ENCODE data around the gene TBXAS1.
"Not testable (repeated sequence)": the region's sequence is repeated elsewhere in the genome, so short reads cannot be mapped to it uniquely, and the experiment has no call there.

TBXAS1 gene

DNA sequence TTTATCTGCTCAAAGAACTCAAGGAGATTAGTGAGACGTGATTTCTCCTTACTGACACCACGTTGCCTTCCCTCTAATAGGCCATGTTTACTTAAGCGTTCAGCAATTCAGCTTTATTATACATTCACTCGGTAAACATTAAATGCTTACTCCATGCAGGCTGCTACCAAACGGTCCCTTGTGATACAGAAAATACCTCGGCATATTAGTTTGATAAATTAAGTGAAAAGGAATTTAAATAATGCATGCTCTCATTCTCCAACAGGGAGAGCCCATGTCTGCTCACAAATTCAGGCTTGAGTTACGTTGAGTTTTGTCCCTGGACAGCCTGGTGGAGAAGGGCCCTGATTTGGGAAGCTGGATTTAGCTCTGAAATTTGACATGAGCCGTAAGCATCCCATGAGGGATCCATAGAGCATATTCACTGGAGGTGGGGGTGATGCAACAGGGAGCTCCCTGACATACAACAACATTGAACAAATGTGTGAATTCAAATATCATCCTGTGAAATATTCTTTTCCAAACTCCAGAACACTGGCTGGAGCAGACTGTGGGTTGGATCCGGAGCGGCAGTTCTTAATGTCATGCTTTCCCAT lies 86.3 kb downstream of the TBXAS1 start:
- DNase-seq (ENCODE audit: low spot score): peak; percentile 24

DNA sequence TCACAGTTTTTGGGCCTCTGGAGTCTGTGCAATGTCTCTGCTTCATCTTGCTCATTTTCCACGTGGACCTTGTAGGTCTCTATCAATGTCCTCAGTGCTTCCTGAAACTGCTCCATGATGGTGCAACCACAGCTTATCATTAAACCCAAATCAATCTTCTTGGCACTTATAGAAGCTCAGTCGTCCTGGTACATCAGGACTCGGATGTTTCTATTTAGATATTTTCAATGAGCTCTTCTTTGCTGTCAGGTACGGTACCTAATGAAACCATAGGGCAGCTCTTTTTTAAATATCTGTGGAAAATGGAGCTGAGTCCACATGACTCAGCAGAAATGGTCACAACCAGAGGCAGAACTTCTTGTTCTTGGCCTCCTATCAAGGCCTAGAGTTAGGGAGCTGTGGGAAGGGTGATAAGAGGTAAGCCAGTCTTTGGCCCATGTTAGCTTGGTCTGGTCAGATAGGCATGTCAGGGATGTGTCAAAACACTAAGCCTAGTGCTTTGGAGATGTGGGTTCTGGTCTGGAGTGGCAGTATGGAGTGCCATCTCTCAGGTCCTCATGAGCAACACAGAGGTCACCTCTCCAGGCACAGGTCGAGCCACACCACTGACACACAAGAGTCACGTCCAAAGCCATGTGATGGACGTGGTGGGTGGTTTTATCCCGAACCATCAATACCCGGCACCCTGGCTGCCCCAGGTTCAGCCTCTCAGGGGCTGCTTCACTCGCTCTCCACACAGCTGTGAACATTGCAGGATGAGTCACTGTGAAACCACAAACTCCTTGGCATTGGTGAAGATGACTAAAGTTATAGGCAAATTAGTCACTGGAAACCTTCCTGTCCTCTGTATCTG lies 87.0 kb downstream of the TBXAS1 start:
- DNase-seq (ENCODE audit: low spot score): peak; percentile 88

DNA sequence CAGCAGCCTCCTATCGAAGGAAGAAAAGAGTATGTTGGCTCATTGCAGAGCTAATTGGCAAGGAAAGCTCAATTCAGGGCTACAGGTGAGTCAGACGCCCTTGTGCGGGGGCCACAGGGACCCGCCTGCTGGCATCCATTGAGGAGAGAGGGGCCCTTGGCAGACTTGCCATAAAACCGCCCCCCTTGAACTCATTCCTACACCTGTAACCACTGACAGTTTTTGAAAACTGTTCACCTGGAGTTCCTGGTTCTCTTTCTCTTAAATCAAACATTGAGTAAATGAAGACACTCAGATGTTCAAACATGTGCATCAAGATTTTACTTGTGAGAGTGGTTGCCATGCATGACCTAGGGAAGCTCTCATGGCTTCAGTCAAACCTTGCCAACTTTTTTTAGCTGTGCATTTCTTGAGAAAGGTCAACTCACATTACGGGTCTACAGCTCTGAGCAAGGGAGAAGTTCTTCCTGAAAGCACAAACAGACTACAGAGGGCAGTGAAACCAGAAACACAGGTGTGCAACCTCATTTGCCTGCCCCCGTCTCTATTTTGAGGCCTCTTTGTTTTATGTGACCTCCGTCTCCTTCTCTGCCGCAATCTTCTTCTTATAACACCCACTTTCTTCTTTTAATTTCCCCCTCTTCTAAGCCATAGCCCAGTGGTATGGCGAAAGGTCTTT lies 87.8 kb downstream of the TBXAS1 start:
- no peak for DNase-seq (ENCODE audit: low spot score)

DNA sequence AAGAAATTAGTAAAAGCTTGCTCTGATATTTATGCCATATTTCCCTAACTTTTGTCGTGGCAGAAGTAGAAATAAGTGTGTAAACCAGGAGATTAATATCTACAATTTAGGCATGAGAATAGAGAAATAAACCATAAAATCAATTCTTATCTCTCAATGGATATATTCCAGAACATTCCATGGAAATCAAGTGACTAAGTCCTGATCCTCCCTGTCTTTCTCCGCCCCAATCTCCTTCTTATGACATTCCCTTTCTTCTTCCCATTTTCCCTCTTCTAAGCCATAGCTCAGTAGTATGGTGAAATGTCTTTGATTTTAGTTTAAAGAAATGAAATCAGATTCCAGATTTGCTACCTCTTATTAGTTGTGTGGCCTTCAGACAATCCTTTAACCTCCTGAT lies 88.8 kb downstream of the TBXAS1 start:
- DNase-seq (ENCODE audit: low spot score): no peak

DNA sequence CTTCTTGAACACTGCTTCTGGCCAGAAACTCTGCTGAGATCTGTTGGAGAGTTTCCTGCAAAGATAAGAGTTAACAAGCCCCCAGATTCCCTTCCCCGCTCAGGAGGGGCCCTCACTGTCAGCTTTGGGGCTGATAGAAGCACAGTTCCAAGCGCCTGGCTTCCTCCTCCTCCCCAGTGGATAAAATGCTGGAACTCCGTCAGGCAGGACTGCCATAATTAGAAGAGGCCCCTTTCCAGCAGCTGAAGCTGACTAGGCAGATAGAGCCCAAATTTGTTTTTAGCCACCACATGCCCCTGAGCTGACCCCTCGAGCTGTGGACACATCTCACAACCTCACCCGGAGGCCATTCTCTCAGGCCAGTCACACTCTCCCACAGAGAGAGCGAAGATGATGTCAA lies 89.4 kb downstream of the TBXAS1 start:
- DNase-seq (ENCODE audit: low spot score): no peak

DNA sequence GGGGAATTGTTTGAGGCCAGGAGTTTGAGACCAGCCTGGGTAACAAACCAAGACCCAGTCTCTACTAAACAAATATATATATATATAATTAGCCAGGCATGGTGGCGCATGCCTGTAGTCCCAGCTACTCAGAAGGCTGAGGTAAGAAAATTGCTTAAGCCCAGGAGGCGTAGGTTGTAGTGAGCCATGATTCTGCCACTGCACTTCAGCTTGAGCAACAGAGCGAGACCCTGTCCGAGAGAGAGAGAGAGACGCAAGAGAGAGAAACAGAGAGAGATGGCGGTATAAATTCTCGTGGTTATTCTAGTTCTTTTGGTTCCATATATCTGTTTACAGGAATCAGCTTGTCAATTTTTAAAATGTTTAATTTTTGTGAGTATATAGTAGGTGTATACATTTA lies 94.0 kb downstream of the TBXAS1 start:
- no peak for DNase-seq (ENCODE audit: low spot score)

DNA sequence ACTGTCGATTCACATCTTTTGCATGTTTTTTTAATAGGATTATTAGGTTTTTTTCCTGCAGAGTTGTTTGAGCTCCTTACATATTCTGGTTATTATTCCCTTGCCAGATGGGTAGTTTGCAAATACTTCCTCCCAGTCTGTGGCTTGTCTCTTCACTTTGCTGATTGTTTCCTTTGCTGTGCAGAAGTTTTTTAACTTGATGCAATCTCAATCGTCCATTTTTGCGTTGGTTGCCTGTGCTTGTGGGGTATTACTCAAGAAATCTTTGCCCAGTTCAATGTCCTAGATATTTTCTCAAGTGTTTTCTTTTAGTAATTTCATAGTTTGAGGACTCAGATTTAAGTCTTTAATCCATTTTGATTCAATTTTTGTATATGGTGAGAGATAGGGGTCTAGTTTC lies 95.4 kb downstream of the TBXAS1 start:
- no peak for DNase-seq (ENCODE audit: low spot score)

DNA sequence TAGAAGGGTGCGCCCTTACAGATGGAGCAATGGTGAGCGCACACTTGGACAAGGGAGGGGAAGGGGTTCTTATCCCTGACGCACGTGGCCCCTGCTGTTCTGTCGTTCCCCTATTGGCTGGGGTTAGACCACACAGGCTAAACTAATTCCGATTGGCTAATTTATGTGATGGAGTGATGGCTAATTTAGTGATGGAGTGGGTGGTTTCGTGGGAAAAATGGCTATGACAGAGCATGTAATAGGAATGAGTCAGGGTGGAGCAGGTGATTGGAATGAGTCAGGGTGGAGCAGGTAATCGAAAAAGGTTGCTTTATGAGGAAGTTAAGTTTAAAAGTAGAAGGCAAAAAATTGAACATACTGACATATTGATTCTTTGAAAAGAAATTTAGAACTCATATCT lies 100.2 kb downstream of the TBXAS1 start:
- DNase-seq (ENCODE audit: low spot score): not testable (repeated sequence)

DNA sequence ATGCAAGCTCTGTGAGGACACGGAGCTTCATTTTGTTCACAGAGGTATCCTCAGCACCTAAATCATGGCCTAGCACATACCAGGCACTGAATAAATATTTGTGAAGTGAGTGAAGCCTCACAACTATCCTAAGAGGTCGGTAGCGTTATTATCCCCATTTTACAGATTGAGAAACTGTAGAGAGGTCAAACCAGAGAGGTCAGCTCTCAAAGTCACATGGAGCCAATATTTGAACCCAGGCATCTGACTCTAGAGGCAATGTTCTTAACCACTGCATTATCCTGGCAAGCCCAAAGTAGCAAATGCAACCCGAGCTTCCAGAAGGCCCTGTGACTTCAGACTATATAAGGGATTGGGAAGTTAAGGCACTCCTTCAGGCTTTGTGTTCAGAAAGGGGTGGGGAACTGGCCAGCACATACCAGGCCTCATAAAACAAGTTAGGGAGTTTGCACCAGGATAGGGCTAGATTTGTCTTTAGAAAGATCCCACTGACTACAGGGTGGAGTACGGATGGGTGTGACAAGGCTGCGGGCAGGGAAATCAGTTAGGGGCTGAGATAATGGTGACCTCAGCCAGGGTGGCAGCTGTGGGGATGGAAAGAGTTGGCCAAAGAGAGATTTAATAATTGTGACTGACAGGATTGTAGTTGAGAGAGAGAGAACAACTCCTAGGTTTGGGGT lies 101.4 kb downstream of the TBXAS1 start:
- no peak for DNase-seq (ENCODE audit: low spot score)

DNA sequence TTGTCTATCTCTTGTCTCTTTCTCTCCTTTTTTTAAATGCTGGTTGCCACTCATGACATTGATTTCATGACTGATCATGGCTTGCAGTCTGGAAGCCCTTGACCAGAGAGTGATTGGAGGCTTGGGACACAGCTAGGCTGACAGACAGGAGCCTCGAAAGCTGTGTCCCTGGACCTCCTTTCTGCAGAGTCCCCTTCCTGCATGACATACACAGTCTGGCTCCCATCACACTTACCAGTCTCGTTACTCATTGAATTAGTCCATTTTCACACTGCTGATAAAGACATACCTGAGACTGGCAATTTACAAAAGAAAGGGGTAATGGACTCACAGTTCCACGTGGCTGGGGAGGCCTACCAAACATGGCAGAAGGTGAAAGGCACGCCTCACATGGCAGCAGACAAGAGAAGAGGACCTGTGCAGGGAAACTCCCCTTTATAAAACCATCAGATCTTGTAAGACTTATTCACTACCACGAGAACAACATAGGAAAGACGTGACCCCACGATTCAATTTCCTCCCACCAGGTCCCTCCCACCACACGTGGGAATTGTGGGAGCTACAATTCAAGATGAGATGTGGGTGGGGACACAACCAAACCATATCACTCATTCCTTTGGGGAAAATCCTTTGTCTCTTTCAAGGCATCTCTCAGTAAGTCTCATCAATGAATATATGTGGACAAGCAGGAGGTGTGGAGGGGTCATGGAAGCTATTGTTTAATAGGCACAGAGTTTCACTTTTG lies 102.3 kb downstream of the TBXAS1 start:
- DNase-seq (ENCODE audit: low spot score): no peak

DNA sequence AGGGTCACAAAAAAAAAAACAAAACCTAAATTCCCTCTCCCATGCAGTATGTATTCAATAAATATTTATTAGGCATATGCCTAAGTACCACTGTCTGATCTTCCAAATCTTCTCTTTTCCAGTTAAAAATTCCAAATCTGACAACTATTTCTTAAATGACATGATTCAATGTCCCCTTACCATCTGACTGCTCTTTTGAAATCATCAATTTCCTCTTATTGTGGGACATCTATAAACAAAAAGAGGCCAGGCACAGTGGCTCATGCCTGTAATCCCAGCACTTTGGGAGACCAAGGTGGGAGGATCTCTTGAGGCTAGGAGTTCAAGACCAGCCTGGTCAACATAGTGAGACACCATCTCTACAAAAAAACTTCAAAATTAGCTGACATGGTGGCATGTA lies 103.5 kb downstream of the TBXAS1 start:
- no peak for DNase-seq (ENCODE audit: low spot score)

DNA sequence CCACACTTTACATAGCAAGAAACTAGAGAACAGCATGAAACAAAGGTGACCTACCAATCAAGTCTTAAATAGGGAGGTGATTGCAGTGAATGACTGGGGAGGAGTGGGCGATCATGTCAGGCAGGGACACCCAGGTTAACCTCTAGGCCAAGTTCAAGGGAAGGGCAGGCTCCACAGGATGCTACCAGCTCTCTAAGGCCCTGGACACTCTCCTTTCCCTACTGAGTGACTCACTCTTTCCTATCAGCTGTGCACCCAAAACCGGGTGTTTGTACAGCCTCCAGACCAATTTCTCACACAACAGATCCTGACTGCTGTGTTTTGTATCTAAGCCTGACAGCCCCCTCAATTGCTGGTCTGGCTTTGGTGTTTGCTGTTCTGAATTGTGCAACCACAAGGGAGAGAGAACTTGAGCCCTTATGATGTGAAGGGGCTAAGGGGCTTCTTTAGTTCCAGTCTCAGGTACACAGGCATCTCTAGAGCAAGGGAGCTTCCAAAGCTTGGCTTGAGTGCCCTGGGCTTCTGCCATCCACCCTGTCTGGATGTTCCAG lies 107.8 kb downstream of the TBXAS1 start:
- DNase-seq (ENCODE audit: low spot score): no peak

DNA sequence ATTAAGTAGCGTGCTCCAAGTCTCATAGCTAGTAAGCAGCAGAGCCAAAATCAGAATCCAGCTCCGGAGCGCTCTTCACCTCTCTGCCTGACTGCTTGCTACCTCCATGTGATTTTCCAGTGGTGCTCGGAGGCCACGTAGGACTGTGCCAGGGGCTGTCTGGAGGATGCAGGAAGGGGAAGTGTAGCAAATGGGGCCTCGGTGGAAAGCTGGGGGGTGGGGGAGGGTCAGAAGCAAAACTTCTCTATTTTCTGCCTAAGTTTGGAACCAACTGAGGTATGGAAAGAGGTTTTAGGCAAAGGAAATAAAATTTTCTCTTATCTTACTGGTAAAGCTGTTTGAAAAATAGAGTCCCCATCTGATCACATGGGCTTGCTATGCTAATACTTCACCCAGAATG lies 108.7 kb downstream of the TBXAS1 start:
- DNase-seq (ENCODE audit: low spot score): no peak

DNA sequence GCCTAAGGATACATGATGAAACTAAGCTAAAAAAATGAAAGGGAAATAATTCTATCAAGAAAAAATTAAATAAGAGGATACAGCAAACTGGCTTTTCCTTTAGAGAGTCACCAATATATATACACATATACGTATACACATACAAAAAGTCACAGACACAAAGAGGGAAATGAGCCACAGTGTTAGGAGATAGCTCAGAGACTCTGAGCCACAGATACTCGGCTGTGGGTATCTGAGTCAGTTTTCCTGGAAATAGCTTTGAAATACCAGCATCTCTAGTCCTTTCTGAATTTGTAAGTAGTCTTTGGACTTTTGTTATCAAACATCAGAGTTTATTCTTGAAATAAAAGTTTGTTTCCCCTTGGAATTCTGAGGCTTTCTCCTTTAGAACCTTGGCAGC lies 111.8 kb downstream of the TBXAS1 start:
- DNase-seq (ENCODE audit: low spot score): no peak

DNA sequence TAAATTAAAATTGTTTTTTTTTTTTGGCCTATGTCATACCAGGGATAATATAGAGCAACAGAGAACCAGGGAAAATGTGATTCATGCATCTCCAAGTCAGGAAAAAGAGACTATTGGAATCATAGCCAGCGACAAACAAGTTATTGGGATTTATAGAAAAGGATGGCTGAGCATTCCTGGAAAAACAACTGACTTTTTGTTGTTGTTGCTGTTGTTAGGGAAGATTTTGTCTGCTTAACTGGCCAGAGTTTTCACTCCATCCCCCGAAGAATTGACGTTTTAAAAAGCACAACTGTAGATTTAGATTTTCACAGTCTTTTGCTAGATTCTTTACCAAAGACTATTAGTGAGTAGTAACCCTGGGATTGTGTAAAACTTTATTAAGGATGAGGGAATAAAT lies 112.4 kb downstream of the TBXAS1 start:
- no peak for DNase-seq (ENCODE audit: low spot score)

DNA sequence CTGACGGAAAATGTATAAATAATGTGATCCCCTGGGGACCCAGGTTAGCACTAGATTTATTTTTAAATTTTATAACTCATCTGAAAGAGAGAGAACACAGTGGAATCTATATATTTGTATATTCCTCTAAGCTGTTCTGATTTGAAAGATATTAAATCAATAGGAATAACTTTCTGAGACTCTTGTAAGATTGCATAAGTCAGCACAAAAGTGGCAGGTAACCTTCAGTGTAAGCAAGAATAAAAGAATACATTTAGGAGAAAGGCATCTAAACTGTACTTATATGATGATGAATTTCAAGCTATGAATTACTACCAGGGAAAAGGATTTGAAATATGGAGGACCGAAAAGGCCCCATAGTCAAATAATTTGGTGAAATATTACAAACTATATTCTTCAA lies 112.8 kb downstream of the TBXAS1 start:
- DNase-seq (ENCODE audit: low spot score): no peak

DNA sequence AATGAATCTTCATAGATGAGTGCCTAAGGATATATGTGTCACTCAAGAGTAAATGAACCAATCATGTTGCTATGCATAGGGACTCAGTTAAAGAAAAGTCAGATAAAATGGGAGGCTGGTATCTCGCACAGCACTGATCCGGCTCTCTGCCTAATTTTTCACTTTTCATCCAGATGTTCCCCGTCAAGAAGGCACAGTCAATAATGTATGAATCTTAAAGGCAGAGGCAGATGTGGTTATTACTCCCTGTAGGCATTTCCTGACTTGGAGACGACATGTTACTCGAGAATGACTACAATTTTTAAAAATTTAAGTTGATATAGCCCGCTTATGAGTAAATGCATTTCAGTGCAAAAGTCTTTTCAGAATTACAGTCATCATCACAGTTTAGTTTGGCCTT lies 113.6 kb downstream of the TBXAS1 start:
- DNase-seq (ENCODE audit: low spot score): no peak

DNA sequence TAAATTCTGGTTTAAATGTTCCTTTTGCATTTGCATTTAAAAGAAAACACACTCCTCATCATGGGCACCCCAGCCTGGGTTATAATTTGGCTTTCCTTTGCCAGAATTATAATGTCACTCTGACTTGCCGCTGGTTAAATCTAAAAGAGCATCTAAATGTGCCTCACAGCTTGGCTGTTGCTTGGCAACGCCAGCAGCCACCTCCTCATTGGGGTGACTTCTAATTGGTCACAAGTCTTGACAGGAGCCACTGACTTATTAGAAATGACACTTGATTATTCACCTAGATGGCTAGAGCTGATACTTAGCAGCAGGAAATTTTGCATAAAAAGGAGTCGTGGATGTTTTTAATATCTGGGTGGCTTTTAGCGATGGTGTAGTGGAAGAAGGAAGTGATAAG lies 114.3 kb downstream of the TBXAS1 start:
- no peak for DNase-seq (ENCODE audit: low spot score)

DNA sequence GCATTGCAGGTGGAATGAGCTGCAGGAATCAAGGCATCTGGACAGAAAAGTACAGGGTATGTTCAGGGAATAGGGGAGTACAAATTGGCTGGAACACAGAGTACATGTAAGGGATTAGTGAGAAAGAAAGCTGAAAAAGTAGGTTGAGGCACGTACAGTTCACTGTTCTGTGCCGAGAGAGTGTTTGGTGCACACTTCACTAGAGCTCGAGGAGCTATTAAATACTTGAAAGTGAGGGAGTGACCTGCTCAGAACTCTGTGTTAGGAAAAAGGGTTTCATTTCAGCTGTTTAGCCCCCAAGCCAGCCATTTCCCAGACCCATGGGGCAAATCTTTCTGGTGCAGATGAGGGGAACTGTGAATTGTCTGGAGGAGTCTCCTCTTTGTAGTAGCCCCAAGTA lies 115.2 kb downstream of the TBXAS1 start:
- no peak for DNase-seq (ENCODE audit: low spot score)

DNA sequence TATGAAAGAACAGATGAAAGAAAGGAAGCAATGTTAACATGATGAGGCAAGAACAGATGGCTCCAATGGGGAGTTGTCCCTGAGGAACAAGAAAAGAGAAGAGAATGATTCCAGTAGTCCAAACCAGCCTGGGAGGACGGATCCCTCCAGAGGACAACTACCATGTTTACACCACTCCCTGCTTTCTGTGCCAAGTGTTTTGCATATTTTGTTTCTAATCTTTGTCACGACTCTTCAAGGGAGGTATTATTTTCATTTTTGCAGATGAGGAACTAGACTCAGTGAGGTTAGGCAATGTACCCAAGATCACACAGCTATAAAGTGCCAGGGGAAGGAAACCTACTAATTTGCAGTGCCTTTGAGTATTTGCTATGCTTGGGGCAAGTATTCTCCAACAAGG lies 117.5 kb downstream of the TBXAS1 start:
- DNase-seq (ENCODE audit: low spot score): no peak

DNA sequence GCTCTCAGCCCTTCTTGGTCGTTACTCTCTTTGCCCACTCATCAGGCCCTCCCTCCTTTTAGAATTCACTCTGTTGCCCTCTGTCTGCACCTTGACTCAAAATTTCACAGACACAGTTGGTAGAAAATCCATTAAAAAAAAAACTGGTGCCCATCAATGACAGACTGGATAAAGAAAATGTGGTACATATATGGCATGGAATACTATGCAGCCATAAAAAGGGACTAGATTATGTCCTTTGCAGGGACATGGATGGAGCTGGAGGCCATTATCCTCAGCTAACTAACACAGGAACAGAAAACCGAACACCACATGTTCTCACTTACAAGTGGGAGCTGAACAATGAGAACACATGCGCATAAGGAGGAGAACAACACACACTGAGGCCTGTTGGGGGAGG lies 118.0 kb downstream of the TBXAS1 start:
- DNase-seq (ENCODE audit: low spot score): no peak

DNA sequence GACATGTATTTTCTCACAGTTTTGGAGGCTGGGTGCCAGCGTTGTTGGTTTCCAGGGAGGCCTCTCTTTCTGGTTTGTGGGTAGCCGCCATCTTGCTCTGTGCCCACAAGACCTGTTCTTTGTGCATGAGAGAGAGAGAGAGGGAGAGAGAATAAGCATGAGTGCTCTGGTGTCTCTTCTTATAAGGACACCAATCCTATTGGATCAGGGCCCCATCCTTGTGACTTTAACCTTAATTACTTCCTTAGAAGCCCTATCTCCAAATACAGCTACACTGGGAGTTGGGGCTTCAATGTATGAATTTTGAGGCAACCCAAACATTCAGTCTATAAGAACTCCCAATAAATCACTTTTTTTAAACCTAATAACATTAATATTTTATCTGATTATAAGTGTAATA lies 119.1 kb downstream of the TBXAS1 start:
- no peak for DNase-seq (ENCODE audit: low spot score)

Data from hematopoietic multipotent progenitor cell treated with erythropoietin and hydrocortisone succinate and interleukin-3 and kit ligand, for 17 days (in vitro differentiated cells).